ENCODE measurements around the gene ADAM23. TPM values are rescaled to one million over a fixed set of nuclear protein-coding genes. Genes with fewer than 3 reads are reported as not detected.

ADAM23 gene
- total RNA-seq, result under 1 TPM; 0.17 to 0.51 TPM
- polyA plus RNA-seq, result under 1 TPM in 1 of 2 donors, not detected in 1; 0.12 TPM

- no peak for DNase-seq (ENCODE audit: low spot score)
- Histone ChIP-seq H3K4me1 (ENCODE audit: control insufficient read depth in 4 of 4, insufficient read depth in 4 of 4, low read length in 3 of 4) (peaks cover 8 to 17% (median 14%) of the 10 kb centered on the region in 4 donors), H3K27ac (ENCODE audit: low read depth in 1 of 2, low read length in 2 of 2) (no peak within 1 kb of the TSS), H3K9ac (ENCODE audit: low read depth in 1 of 2, low read length in 2 of 2) (no peak within 1 kb of the TSS), H3K9me3 (ENCODE audit: control insufficient read depth in 4 of 4, low read length in 3 of 4) (no peaks in the 10 kb centered on the region), H3K36me3 (ENCODE audit: control insufficient read depth in 4 of 4, insufficient read depth in 3 of 4, low read depth in 1 of 4, low read length in 3 of 4) (no peaks in the 10 kb centered on the region), H3K4me3 (ENCODE audit: low read depth in 1 of 3, low read length in 3 of 3) (peak within 1 kb of the TSS in 1 of 3 donors; percentile 58), H3K27me3 (ENCODE audit: control insufficient read depth in 4 of 4, insufficient read depth in 4 of 4, low read length in 3 of 4) (peaks cover 0 to 22% (median 9%) of the 10 kb centered on the region in 4 donors)
- 2% methylated on average over 81 of the region's 81 CpGs for WGBS
- TF ChIP-seq SP1 (IDR thresholded peaks at IDR 0.05) (no peak), JUND (IDR thresholded peaks at IDR 0.05) (no peak), EGR1 (IDR thresholded peaks at IDR 0.05; ENCODE audit: low read depth in 2 of 2) (no peak), HNF4G (IDR thresholded peaks at IDR 0.05) (no peak), GABPA (IDR thresholded peaks at IDR 0.05 in 1 of 2, conservative IDR thresholded peaks at IDR 0.05 in 1 of 2) (no peak), ATF3 (IDR thresholded peaks at IDR 0.05) (no peak), NR2F2 (IDR thresholded peaks at IDR 0.05) (no peak), REST (IDR thresholded peaks at IDR 0.05) (no peak), RXRA (IDR thresholded peaks at IDR 0.05) (no peak), HNF4A (conservative IDR thresholded peaks at IDR 0.05) (no peak)
Measured at GRCh38 chr2:206442833-206443734, at the start of gene ADAM23. TSS of gene ADAM23 (plus strand) at chr2:206443532. CDS start at chr2:206443867, 335 bp downstream.

- WGBS, result 50% methylated on average over 7 of the region's 7 CpGs
- Histone ChIP-seq H3K9ac (ENCODE audit: low read depth in 1 of 2, low read length in 2 of 2) (no peak overlapping the region), H3K4me3 (ENCODE audit: low read depth in 1 of 3, low read length in 3 of 3) (no peak overlapping the region), H3K27me3 (ENCODE audit: control insufficient read depth in 4 of 4, insufficient read depth in 4 of 4, low read length in 3 of 4) (no peaks in the 10 kb centered on the region), H3K36me3 (ENCODE audit: control insufficient read depth in 4 of 4, insufficient read depth in 3 of 4, low read depth in 1 of 4, low read length in 3 of 4) (no peaks in the 10 kb centered on the region), H3K4me1 (ENCODE audit: control insufficient read depth in 4 of 4, insufficient read depth in 4 of 4, low read length in 3 of 4) (no peaks in the 10 kb centered on the region), H3K27ac (ENCODE audit: low read depth in 1 of 2, low read length in 2 of 2) (no peak overlapping the region), H3K9me3 (ENCODE audit: control insufficient read depth in 4 of 4, low read length in 3 of 4) (peaks cover 0 to 11% (median 1%) of the 10 kb centered on the region in 4 donors)
- no peak for DNase-seq (ENCODE audit: low spot score)
- no peak for TF ChIP-seq MAX (IDR thresholded peaks at IDR 0.05)
- TF ChIP-seq CTCF (IDR thresholded peaks at IDR 0.05; ENCODE audit: low read depth, low read length, missing input control), result no peak
- no peak for TF ChIP-seq RXRA (IDR thresholded peaks at IDR 0.05)
- no peak for TF ChIP-seq EGR1 (IDR thresholded peaks at IDR 0.05; ENCODE audit: low read depth in 2 of 2)
- no peak for TF ChIP-seq GABPA (IDR thresholded peaks at IDR 0.05 in 1 of 2, conservative IDR thresholded peaks at IDR 0.05 in 1 of 2)
- no peak for TF ChIP-seq FOXA2 (IDR thresholded peaks at IDR 0.05)
- no peak for TF ChIP-seq NR2F2 (IDR thresholded peaks at IDR 0.05)
- no peak for TF ChIP-seq TAF1 (conservative IDR thresholded peaks at IDR 0.05)
- TF ChIP-seq RAD21 (IDR thresholded peaks at IDR 0.05), result no peak
- TF ChIP-seq SP1 (IDR thresholded peaks at IDR 0.05), result no peak
- TF ChIP-seq HNF4G (IDR thresholded peaks at IDR 0.05), result no peak
- no peak for TF ChIP-seq ATF3 (IDR thresholded peaks at IDR 0.05)
- TF ChIP-seq HNF4A (conservative IDR thresholded peaks at IDR 0.05), result no peak
- no peak for TF ChIP-seq JUND (IDR thresholded peaks at IDR 0.05)
- TF ChIP-seq FOXA1 (IDR thresholded peaks at IDR 0.05), result no peak
- TF ChIP-seq REST (IDR thresholded peaks at IDR 0.05), result no peak
- no peak for TF ChIP-seq ZBTB33 (IDR thresholded peaks at IDR 0.05)
- no peak for TF ChIP-seq YY1 (IDR thresholded peaks at IDR 0.05)
Measured at GRCh38 chr2:206396211-206396610, 47.1 kb upstream of the ADAM23 start.

Data from liver (tissue), 9 donors.